Liver (tissue), 9 donors: Measurements from ENCODE around the gene PPP2R2D. TPM values are rescaled to one million over a fixed set of nuclear protein-coding genes. Genes with fewer than 3 reads are reported as not detected.

Experiments
- DNase-seq: peaks from one replicate; pipeline ENCODE4 v3.0.0-alpha.2; 2017; ENCODE audit warnings: low spot score
- H3K27ac ChIP-seq, 2 donors: one replicate each; pipeline ENCODE4 v1.7.0; 2013; ENCODE audit warnings: inconsistent platforms in 2 of 2, low read length in 2 of 2, control low read depth in 1 of 2, low read depth in 1 of 2, mild to moderate bottlenecking in 1 of 2
- H3K27me3 ChIP-seq, 4 donors: one replicate each; pipeline versions ENCODE4 v1.6.1 to v1.7.0; 2013; ENCODE audit warnings: low read length in 3 of 4, inconsistent platforms in 1 of 4, mild to moderate bottlenecking in 1 of 4, moderate library complexity in 1 of 4; ENCODE audit not compliant: control insufficient read depth in 4 of 4, insufficient read depth in 4 of 4
- H3K36me3 ChIP-seq, 4 donors: one replicate each; pipeline versions ENCODE4 v1.6.1 to v1.7.0; 2013; ENCODE audit warnings: low read length in 3 of 4, mild to moderate bottlenecking in 3 of 4, low read depth in 1 of 4, moderate library complexity in 1 of 4; ENCODE audit not compliant: control insufficient read depth in 4 of 4, insufficient read depth in 3 of 4
- H3K4me1 ChIP-seq, 4 donors: one replicate each; pipeline versions ENCODE4 v1.6.1 to v1.7.0; 2013; ENCODE audit warnings: low read length in 3 of 4, mild to moderate bottlenecking in 3 of 4, moderate library complexity in 1 of 4; ENCODE audit not compliant: control insufficient read depth in 4 of 4, insufficient read depth in 4 of 4
- H3K4me3 ChIP-seq, 3 donors: one replicate each; pipeline versions ENCODE4 v1.6.1 to v1.7.0; 2013; ENCODE audit warnings: low read length in 3 of 3, control low read depth in 1 of 3, low read depth in 1 of 3, mild to moderate bottlenecking in 1 of 3
- H3K9ac ChIP-seq, 2 donors: one replicate each; pipeline ENCODE4 v1.7.0; 2013; ENCODE audit warnings: low read length in 2 of 2, mild to moderate bottlenecking in 2 of 2, moderate library complexity in 2 of 2, control low read depth in 1 of 2, low read depth in 1 of 2
- H3K9me3 ChIP-seq, 4 donors: one replicate each; pipeline versions ENCODE4 v1.6.1 to v1.7.0; 2013; ENCODE audit warnings: low read length in 3 of 4; ENCODE audit not compliant: control insufficient read depth in 4 of 4
- EGR1 ChIP-seq, 2 donors: IDR thresholded peaks; 2 replicates each; pipeline ENCODE4 v1.6.1; 2016 to 2018; ENCODE audit warnings: antibody characterized with exemption in 2 of 2, low read depth in 2 of 2
- FOXA1 ChIP-seq: IDR thresholded peaks from 2 replicates; pipeline ENCODE4 v1.6.1; 2016; ENCODE audit warnings: antibody characterized with exemption
- FOXA2 ChIP-seq: IDR thresholded peaks from 2 replicates; pipeline ENCODE4 v1.6.1; 2016; ENCODE audit warnings: antibody characterized with exemption
- GABPA ChIP-seq, 2 donors: IDR thresholded peaks in 1 of 2; conservative IDR thresholded peaks in 1 of 2; 2 replicates each; pipeline ENCODE4 v1.6.1; 2016; ENCODE audit warnings: antibody characterized with exemption in 2 of 2, mild to moderate bottlenecking in 1 of 2, moderate library complexity in 1 of 2
- HNF4A ChIP-seq, 2 donors: conservative IDR thresholded peaks; 2 replicates each; pipeline ENCODE4 v1.6.1; 2016; ENCODE audit warnings: antibody characterized with exemption in 2 of 2, mild to moderate bottlenecking in 2 of 2
- HNF4G ChIP-seq: IDR thresholded peaks from 2 replicates; pipeline ENCODE4 v1.6.1; 2016; ENCODE audit warnings: antibody characterized with exemption
- JUND ChIP-seq, 2 donors: IDR thresholded peaks; 2 replicates each; pipeline ENCODE4 v1.6.1; 2016; ENCODE audit warnings: antibody characterized with exemption in 2 of 2
- NR2F2 ChIP-seq: IDR thresholded peaks from 2 replicates; pipeline ENCODE4 v1.6.1; 2016; ENCODE audit warnings: antibody characterized with exemption
- RAD21 ChIP-seq, 2 donors: IDR thresholded peaks; 2 replicates each; pipeline ENCODE4 v1.6.1; 2016; ENCODE audit warnings: antibody characterized with exemption in 2 of 2, mild to moderate bottlenecking in 2 of 2
- RXRA ChIP-seq, 2 donors: IDR thresholded peaks; 2 replicates each; pipeline ENCODE4 v1.6.1; 2017 to 2018; ENCODE audit warnings: antibody characterized with exemption in 2 of 2, mild to moderate bottlenecking in 1 of 2
- SP1 ChIP-seq: IDR thresholded peaks from 2 replicates; pipeline ENCODE4 v1.6.1; 2018; ENCODE audit warnings: antibody characterized with exemption, mild to moderate bottlenecking
- TAF1 ChIP-seq: conservative IDR thresholded peaks from 2 replicates; pipeline ENCODE4 v1.6.1; 2016; ENCODE audit warnings: antibody characterized with exemption, mild to moderate bottlenecking
- YY1 ChIP-seq: IDR thresholded peaks from 2 replicates; pipeline ENCODE4 v1.6.1; 2016; ENCODE audit warnings: antibody characterized with exemption, mild to moderate bottlenecking
- WGBS: extraction: QIAGEN DNeasy Blood & Tissue Kit; methylation state at CpG from one replicate; pipeline ENCODE4 v1.1.7; 2013; 5-methylcytosine and 5-hydroxymethylcytosine counted together
- polyA plus RNA-seq, 2 donors: library from polyadenylated mRNA; stranded (reverse) in 1 of 2; unstranded in 1 of 2; fragments of 200-250 nt in 1 of 2; fragments of >200 nt in 1 of 2; fragmentation: Nextera tagmentation in 1 of 2; extraction: Ambion mirVana in 1 of 2; gene quantifications; one replicate each; pipeline versions ENCODE4 v1.2.1 to v1.2.3, GENCODE V29; 2013 to 2015
- total RNA-seq, 2 donors: library from RNA; depleted of rRNA; stranded (reverse); fragments of >200 nt; gene quantifications; one replicate each; pipeline ENCODE4 v1.2.3, GENCODE V29; 2014
- TF ChIP-seq, protein P1 (sequence below): IDR thresholded peaks from 2 replicates; pipeline ENCODE4 v1.6.1; 2016; ENCODE audit warnings: antibody characterized with exemption
- TF ChIP-seq, protein P2 (sequence below): IDR thresholded peaks from 2 replicates; pipeline ENCODE4 v1.6.1; 2016; ENCODE audit warnings: antibody characterized with exemption
- TF ChIP-seq, protein P3 (sequence below): fragments of 150-350 bp; IDR thresholded peaks from 2 replicates; pipeline ENCODE4 v1.5.1; 2017; ENCODE audit warnings: improper control_type of control experiment, low read depth, low read length; ENCODE audit not compliant: missing input control
- TF ChIP-seq, protein P4 (sequence below): IDR thresholded peaks from 2 replicates; pipeline ENCODE4 v1.6.1; 2016; ENCODE audit warnings: antibody characterized with exemption, mild to moderate bottlenecking
- TF ChIP-seq, protein P5 (sequence below): IDR thresholded peaks from 2 replicates; pipeline ENCODE4 v1.6.1; 2016; ENCODE audit warnings: antibody characterized with exemption
- donor health status: healthy.
- donor health status: healthy.
- donor health status: healthy.
- donor health status: healthy.
- donor health status: healthy.

Gene PPP2R2D
- total and polyA plus RNA-seq, 4 donors: 5.9 to 20.5 (median 14.3) TPM

DNA sequence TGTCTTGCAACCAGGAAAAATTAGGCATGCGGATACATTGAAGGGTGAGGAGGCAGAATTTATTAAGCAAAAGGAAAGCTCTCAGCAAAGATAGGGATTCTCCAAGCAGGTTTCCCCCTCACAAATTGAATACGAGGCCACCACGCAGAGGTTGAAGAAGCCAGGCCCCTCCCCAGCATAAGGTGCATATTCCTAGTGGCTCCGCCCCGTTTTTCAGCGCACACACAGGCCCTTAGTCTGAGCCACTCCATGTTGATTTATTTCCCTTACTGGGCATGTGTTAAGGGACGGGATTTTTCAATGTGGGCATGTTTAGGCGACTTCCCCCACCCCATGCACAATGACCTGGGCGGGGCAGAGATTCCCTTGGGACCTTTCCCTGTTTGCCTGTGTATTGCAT lies 24.9 kb downstream of the PPP2R2D start:
- no peaks in the 10 kb centered on the region for H3K27me3 ChIP-seq
- peaks cover 0 to 2% (median 0%) of the 10 kb centered on the region in 4 donors for H3K36me3 ChIP-seq
- peaks cover 0 to 13% (median 10%) of the 10 kb centered on the region in 4 donors for H3K4me1 ChIP-seq
- no peak overlapping the region for H3K27ac ChIP-seq
- WGBS: 97% methylated on average over 9 of the region's 9 CpGs
- H3K9ac ChIP-seq: no peak overlapping the region
- TF ChIP-seq, protein P1, sequence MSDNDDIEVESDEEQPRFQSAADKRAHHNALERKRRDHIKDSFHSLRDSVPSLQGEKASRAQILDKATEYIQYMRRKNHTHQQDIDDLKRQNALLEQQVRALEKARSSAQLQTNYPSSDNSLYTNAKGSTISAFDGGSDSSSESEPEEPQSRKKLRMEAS: no peak
- TF ChIP-seq JUND (IDR thresholded peaks at IDR 0.05) (no peak), NR2F2 (no peak), HNF4G (no peak), HNF4A (conservative IDR thresholded peaks at IDR 0.05) (no peak), GABPA (IDR thresholded peaks at IDR 0.05 in 1 of 2, conservative IDR thresholded peaks at IDR 0.05 in 1 of 2) (no peak), SP1 (no peak), TAF1 (no peak), FOXA2 (no peak), EGR1 (IDR thresholded peaks at IDR 0.05; ENCODE audit: low read depth in 2 of 2) (no peak), RAD21 (IDR thresholded peaks at IDR 0.05) (no peak), RXRA (IDR thresholded peaks at IDR 0.05) (no peak), YY1 (no peak), FOXA1 (no peak)
- TF ChIP-seq, protein P2, sequence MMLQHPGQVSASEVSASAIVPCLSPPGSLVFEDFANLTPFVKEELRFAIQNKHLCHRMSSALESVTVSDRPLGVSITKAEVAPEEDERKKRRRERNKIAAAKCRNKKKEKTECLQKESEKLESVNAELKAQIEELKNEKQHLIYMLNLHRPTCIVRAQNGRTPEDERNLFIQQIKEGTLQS: no peak
- TF ChIP-seq, protein P3, sequence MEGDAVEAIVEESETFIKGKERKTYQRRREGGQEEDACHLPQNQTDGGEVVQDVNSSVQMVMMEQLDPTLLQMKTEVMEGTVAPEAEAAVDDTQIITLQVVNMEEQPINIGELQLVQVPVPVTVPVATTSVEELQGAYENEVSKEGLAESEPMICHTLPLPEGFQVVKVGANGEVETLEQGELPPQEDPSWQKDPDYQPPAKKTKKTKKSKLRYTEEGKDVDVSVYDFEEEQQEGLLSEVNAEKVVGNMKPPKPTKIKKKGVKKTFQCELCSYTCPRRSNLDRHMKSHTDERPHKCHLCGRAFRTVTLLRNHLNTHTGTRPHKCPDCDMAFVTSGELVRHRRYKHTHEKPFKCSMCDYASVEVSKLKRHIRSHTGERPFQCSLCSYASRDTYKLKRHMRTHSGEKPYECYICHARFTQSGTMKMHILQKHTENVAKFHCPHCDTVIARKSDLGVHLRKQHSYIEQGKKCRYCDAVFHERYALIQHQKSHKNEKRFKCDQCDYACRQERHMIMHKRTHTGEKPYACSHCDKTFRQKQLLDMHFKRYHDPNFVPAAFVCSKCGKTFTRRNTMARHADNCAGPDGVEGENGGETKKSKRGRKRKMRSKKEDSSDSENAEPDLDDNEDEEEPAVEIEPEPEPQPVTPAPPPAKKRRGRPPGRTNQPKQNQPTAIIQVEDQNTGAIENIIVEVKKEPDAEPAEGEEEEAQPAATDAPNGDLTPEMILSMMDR: no peak
- TF ChIP-seq, protein P4, sequence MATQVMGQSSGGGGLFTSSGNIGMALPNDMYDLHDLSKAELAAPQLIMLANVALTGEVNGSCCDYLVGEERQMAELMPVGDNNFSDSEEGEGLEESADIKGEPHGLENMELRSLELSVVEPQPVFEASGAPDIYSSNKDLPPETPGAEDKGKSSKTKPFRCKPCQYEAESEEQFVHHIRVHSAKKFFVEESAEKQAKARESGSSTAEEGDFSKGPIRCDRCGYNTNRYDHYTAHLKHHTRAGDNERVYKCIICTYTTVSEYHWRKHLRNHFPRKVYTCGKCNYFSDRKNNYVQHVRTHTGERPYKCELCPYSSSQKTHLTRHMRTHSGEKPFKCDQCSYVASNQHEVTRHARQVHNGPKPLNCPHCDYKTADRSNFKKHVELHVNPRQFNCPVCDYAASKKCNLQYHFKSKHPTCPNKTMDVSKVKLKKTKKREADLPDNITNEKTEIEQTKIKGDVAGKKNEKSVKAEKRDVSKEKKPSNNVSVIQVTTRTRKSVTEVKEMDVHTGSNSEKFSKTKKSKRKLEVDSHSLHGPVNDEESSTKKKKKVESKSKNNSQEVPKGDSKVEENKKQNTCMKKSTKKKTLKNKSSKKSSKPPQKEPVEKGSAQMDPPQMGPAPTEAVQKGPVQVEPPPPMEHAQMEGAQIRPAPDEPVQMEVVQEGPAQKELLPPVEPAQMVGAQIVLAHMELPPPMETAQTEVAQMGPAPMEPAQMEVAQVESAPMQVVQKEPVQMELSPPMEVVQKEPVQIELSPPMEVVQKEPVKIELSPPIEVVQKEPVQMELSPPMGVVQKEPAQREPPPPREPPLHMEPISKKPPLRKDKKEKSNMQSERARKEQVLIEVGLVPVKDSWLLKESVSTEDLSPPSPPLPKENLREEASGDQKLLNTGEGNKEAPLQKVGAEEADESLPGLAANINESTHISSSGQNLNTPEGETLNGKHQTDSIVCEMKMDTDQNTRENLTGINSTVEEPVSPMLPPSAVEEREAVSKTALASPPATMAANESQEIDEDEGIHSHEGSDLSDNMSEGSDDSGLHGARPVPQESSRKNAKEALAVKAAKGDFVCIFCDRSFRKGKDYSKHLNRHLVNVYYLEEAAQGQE: no peak
- TF ChIP-seq, protein P5, sequence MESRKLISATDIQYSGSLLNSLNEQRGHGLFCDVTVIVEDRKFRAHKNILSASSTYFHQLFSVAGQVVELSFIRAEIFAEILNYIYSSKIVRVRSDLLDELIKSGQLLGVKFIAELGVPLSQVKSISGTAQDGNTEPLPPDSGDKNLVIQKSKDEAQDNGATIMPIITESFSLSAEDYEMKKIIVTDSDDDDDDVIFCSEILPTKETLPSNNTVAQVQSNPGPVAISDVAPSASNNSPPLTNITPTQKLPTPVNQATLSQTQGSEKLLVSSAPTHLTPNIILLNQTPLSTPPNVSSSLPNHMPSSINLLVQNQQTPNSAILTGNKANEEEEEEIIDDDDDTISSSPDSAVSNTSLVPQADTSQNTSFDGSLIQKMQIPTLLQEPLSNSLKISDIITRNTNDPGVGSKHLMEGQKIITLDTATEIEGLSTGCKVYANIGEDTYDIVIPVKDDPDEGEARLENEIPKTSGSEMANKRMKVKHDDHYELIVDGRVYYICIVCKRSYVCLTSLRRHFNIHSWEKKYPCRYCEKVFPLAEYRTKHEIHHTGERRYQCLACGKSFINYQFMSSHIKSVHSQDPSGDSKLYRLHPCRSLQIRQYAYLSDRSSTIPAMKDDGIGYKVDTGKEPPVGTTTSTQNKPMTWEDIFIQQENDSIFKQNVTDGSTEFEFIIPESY: no peak
- H3K9me3 ChIP-seq: no peaks in the 10 kb centered on the region
- no peak overlapping the region for H3K4me3 ChIP-seq
- DNase-seq: no peak
